HG02870 (cell line): ENCODE data around the gene FMC1.

Source experiments
- ATAC-seq: cut with Tn5 transposase; IDR thresholded peaks from one replicate; pipeline ENCODE4 v1.9.1; 2021; ENCODE audit warnings: mild to moderate bottlenecking, moderate library complexity; ENCODE audit not compliant: unreplicated experiment

Gene FMC1

DNA sequence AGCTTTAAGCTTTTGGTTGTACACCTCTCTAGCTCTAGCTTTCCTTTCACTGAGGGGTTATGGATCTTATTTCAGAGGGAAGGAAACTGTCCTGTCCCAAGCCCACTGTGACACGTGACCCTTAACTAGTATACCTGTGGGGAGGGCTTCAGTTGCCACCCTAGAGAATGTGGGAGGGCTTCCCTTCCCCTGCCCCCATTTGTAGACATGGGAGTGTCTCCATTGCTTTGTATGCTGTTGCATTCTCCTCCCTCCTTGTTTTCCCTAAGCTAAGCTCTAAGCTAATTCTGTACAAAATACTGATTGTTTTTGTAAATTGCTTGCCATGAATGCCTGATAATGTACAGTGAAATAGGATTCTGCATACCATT, 29.8 kb downstream of the FMC1 start:
- no peak for ATAC-seq

DNA sequence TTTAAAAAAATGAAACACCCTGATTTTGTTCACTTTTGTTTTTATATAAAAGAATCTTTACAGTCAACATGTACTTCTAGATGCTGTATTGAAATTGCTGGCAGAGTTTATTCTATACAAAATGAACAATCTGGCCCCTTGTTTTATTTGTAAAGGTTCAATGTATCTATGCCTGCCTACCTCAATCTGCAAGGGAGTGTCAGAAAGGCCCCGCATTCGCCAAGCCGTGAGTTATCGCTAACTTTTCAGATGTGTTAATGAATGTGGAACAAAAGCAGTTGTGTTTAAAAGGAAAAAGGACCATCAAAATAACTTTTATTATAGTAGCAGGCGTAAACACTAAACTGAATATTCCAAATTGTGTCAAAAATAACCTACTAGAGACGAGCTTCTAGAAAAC, 33.1 kb downstream of the FMC1 start:
- ATAC-seq, result no peak

DNA sequence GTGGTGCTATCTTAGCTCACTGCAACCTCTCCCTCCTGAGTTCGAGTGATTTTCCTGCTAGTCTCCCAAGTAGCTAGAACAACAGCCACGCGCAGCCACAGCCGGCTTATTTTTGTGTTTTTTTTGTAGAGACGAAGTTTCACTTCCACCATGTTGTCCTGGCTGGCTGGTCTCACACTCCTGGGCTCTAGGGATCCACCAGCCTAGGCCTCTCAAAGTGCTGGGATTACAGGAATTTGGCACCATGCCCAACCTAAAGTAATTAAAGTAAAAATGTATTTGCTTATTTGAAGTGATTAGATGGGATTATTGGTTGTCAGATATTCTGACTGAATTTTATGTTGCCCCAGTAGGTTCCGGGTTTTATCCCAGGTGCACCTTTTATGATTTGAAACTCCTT, 41.3 kb downstream of the FMC1 start:
- ATAC-seq, result no peak

DNA sequence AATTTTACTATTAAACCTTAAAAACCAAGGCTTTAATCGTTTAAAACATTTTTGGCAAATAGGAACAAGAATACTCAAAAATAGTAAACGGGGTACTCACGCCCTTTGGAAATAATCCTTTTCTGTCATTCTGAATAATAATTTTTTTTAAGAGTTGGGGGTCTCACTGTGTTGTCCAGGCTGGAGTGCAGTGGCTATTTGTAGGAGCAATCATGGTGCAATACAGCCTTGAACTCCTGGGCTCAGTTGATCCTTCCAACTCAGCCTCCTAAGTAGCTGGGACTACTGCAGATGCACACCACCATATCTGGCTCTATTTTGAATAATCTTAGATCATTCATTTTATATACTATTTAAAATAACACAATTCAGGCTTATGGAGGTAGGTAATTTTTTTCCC, 43.5 kb downstream of the FMC1 start:
- ATAC-seq, result no peak

DNA sequence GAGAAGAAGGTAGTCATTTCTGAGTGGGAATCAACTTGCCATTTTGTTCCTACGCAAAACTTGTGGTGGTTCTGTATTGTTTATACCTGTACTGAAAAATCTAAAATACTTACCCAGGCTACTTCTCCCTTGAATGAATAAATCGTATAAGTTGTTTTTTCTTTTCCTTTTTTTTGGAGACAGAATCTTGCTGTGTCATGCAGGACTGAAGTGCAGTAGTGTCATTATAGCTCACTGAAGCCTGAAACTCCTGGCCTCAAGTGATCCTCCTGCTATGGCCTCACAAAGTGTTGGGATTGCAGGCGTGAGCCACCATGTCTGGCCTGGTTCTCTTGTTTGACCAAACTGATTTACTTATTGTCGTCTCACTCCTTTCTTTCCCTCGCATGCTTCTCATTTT, 46.5 kb downstream of the FMC1 start:
- no peak for ATAC-seq

DNA sequence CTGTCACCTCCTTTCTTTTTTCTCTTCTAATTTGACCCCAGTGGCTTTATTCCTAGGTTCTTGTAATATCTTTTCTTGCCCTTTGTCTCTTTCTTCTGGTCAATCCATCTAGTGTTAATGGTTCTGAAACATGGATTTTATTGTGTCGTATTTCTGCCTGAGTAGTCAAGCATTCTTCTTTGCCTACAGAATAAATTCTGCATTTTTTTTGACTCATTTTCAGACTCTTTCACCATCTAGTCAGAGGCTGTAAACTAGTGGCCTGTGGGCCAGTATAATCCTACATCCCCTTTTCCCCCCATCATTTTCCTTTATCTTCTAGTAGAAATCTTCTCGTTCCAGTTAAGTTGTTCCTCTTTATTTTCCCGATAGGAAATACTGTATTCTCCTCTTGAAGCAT, 48.0 kb downstream of the FMC1 start:
- no peak for ATAC-seq

DNA sequence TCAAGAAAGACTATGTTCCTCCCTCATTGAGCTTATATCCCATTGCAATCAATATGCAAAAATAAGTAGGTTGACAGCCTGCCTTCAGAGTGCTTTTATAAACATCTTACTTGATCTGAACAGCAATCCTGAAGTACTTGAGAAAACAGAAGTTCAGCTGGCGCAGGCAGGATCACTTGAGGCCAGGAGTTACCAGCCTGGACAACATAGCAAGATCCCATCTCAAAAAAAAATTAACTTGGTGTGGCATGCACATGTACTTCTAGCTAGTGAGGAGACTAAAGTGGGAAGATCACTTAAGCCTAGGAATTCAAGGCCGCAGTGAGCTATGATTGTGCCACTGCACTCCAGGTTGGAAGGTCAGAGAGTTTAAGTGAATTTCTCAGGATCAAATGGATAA, 48.6 kb downstream of the FMC1 start:
- no peak for ATAC-seq

DNA sequence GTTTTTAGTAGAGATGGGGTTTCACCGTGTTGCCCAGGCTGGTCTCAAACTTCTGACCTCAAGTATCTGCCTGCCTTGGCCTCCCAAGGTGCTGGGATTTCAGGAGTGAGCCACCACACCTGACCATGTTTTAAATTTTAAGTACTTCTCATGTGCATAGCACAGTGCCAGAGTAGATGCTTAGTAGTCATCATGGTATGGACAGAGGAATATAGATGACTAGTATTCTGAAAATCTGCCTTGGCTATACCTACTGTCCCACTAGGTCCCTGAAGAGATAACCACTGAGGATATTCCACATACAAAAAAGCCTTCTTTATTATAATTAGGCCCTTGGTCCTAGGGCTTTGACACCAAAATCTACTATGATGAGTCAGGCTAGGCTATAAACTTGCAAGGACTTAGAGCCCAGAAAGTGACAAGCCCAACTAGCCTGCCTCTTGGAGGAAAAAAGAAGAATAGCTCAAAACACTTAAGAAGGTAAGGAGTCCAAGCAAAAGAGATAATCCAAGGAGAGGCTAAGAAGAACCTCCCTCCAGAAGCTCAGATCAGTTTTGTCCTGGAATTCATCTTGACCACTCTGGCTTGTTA, 52.6 kb downstream of the FMC1 start:
- no peak for ATAC-seq

DNA sequence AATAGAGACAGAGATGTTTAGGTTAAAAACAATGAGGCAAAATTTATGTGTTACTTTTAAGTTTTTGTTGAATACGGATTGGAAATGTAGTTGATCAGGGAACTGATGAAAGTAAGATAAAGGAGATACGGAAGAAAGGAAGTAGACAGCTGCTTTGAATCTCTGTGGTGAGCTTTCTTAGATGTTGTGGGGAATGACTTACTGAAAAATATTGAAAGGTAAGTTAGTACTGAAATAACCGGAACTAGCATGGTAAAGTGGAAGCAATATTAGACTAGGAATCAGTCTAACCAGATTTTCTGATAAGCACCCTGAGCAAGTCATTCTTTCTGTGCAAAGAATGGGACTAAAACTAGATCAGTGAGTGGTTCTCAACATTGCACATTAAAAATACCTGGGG, 53.4 kb downstream of the FMC1 start:
- no peak for ATAC-seq
